Neural progenitor cell (in vitro differentiated cells): ENCODE measurements around the gene PIK3C2B. TPM values are rescaled to one million over a fixed set of nuclear protein-coding genes. Genes with fewer than 3 reads are reported as not detected.

Source experiments
- DNase-seq: peaks from one replicate; pipeline ENCODE4 v3.0.0-alpha.2; 2016; ENCODE audit warnings: low spot score
- H2AFZ ChIP-seq: fragments of 200-600 bp; sonication (generic); replicated peaks from 2 replicates; pipeline ENCODE4 v1.6.1; 2016; ENCODE audit warnings: antibody characterized with exemption
- H3F3A ChIP-seq: fragments of 200-600 bp; sonication (generic); 2 replicates; pipeline ENCODE4 v1.6.1; 2016; ENCODE audit warnings: antibody characterized with exemption, low read depth
- H3K27ac ChIP-seq: fragments of 200-600 bp; sonication (generic); 2 replicates; pipeline ENCODE4 v1.5.1; 2016; ENCODE audit warnings: mild to moderate bottlenecking
- H3K27me3 ChIP-seq: fragments of 200-600 bp; sonication (generic); 2 replicates; pipeline ENCODE4 v1.6.1; 2016; ENCODE audit warnings: mild to moderate bottlenecking, moderate library complexity
- H3K36me3 ChIP-seq: fragments of 200-600 bp; sonication (generic); 2 replicates; pipeline ENCODE4 v1.5.1; 2016
- H3K4me1 ChIP-seq: fragments of 200-600 bp; sonication (generic); 2 replicates; pipeline ENCODE4 v1.6.1; 2016; ENCODE audit warnings: mixed run types
- H3K4me2 ChIP-seq: fragments of 200-600 bp; sonication (generic); 2 replicates; pipeline ENCODE4 v1.6.1; 2016
- H3K4me3 ChIP-seq: fragments of 200-600 bp; sonication (generic); 2 replicates; pipeline ENCODE4 v1.5.1; 2016
- H3K79me2 ChIP-seq: fragments of 200-600 bp; sonication (generic); 2 replicates; pipeline ENCODE4 v1.6.1; 2016; ENCODE audit warnings: low read depth
- H3K9ac ChIP-seq: fragments of 200-600 bp; sonication (generic); 2 replicates; pipeline ENCODE4 v1.6.1; 2016
- H3K9me3 ChIP-seq: fragments of 200-600 bp; sonication (generic); 2 replicates; pipeline ENCODE4 v1.5.1; 2016; ENCODE audit warnings: low read depth
- H4K20me1 ChIP-seq: fragments of 200-600 bp; sonication (generic); 2 replicates; pipeline ENCODE4 v1.6.1; 2016; ENCODE audit warnings: low read depth
- H3K27ac Mint-ChIP-seq: 3 replicates; pipeline ENCODE4 v1.8.0; 2021; ENCODE audit warnings: mixed read lengths
- H3K27me3 Mint-ChIP-seq: 2 replicates; pipeline ENCODE4 v1.8.0; 2022; ENCODE audit warnings: low read depth, mild to moderate bottlenecking, inconsistent platforms, moderate library complexity, mixed read lengths; ENCODE audit not compliant: insufficient read depth
- H3K36me3 Mint-ChIP-seq: 3 replicates; pipeline ENCODE4 v1.8.0; 2021; ENCODE audit warnings: mixed read lengths
- H3K4me1 Mint-ChIP-seq: 3 replicates; pipeline ENCODE4 v1.8.0; 2021; ENCODE audit warnings: mixed read lengths
- H3K4me3 Mint-ChIP-seq: 3 replicates; pipeline ENCODE4 v1.8.0; 2021; ENCODE audit warnings: mild to moderate bottlenecking, moderate library complexity, mixed read lengths
- H3K9me3 Mint-ChIP-seq: 3 replicates; pipeline ENCODE4 v1.8.0; 2020; ENCODE audit warnings: mixed read lengths
- EZH2 ChIP-seq: fragments of 200-600 bp; sonication (generic); IDR thresholded peaks from 2 replicates; pipeline ENCODE4 v1.6.1; 2017; ENCODE audit warnings: antibody characterized with exemption, mild to moderate bottlenecking, moderate library complexity
- EZH2phosphoT487 ChIP-seq: fragments of 200-600 bp; sonication (generic); IDR thresholded peaks from 2 replicates; pipeline ENCODE4 v1.6.1; 2017; ENCODE audit warnings: antibody characterized with exemption
- total RNA-seq: library from RNA; depleted of rRNA; stranded (reverse); fragments of >200 nt; gene quantifications from 2 replicates; pipeline ENCODE4 v1.2.3, GENCODE V29; 2015; ENCODE audit warnings: low replicate concordance
- TF ChIP-seq, protein P1 (sequence below): fragments of 200-600 bp; sonication (generic); IDR thresholded peaks from 2 replicates; pipeline ENCODE4 v1.5.1; 2017; ENCODE audit warnings: antibody characterized with exemption, mild to moderate bottlenecking

The PIK3C2B gene
- total RNA-seq, 1 donor from 2014 or later: 20.7 TPM

DNA sequence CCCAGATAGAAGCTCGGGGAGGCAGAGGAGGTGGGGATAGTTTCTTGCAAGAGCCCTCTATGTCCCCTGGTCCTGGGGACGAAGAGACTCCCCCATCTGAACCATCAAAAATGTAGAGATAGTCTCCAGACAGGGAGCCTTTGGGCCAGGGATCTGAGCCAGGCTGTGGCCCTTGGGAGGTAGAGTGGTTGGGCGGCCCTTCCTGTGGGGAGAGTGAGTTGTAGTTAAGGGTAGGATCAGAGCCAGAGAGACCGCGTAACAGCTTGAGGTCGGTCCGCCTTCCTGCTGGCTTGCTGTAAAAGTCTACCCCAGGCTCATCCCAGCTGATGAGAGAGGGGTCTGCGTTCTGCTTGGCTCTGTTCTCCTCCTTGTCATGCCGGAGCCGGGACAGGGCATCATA lies 25.3 kb downstream of the PIK3C2B start:
- H3K27me3 Mint-ChIP-seq: peaks cover 4% of the 10 kb centered on the region
- Histone ChIP-seq H3K4me1 (no peaks in the 10 kb centered on the region), H3K9ac (no peak overlapping the region), H3K27me3 (no peaks in the 10 kb centered on the region), H4K20me1 (peaks cover 21% of the 10 kb centered on the region), H2AFZ (no peak overlapping the region), H3K4me3 (no peak overlapping the region), H3F3A (no peaks in the 10 kb centered on the region), H3K4me2 (no peak overlapping the region), H3K36me3 (no peaks in the 10 kb centered on the region), H3K79me2 (peaks cover 17% of the 10 kb centered on the region), H3K27ac (no peak overlapping the region), H3K9me3 (no peaks in the 10 kb centered on the region)
- peaks cover 7% of the 10 kb centered on the region for H3K9me3 Mint-ChIP-seq
- no peak for DNase-seq
- peaks cover 48% of the 10 kb centered on the region for H3K36me3 Mint-ChIP-seq
- peaks cover 29% of the 10 kb centered on the region for H3K4me1 Mint-ChIP-seq
- H3K4me3 Mint-ChIP-seq: no peak overlapping the region
- peak overlapping the region; percentile 74 for H3K27ac Mint-ChIP-seq
- no peak for TF ChIP-seq EZH2
- TF ChIP-seq, protein P1, sequence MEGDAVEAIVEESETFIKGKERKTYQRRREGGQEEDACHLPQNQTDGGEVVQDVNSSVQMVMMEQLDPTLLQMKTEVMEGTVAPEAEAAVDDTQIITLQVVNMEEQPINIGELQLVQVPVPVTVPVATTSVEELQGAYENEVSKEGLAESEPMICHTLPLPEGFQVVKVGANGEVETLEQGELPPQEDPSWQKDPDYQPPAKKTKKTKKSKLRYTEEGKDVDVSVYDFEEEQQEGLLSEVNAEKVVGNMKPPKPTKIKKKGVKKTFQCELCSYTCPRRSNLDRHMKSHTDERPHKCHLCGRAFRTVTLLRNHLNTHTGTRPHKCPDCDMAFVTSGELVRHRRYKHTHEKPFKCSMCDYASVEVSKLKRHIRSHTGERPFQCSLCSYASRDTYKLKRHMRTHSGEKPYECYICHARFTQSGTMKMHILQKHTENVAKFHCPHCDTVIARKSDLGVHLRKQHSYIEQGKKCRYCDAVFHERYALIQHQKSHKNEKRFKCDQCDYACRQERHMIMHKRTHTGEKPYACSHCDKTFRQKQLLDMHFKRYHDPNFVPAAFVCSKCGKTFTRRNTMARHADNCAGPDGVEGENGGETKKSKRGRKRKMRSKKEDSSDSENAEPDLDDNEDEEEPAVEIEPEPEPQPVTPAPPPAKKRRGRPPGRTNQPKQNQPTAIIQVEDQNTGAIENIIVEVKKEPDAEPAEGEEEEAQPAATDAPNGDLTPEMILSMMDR: no peak

DNA sequence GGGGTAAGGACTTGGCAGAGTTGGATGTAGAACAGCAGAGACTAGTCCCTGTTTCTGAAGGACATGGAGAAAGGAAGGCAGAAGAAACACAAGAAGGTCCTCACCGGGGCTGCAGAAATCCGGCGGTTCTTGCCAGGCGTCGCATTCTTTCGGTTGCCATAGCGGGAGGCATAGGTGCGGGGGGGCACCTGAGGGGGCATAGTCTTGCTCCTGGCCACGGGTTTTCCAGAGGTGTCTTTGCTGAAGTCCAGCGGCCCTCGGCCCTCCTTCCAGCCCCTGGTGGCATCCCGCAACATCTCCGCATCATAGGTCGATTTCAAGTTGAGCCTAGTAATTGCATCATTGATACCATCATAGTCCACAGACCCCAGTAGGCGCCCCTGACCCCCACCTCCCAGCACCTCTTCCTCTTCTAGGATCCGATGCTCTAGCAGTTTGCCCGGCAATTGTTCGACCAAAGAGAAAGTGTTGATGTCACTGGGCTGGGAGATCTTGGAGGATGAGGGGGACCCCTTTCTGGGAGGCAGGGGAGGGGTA lies 25.8 kb downstream of the PIK3C2B start:
- no peak overlapping the region for H3K4me3 Mint-ChIP-seq
- no peak overlapping the region for H3K27ac Mint-ChIP-seq
- Histone ChIP-seq H3K27ac (no peak overlapping the region), H2AFZ (no peak overlapping the region), H3K36me3 (no peaks in the 10 kb centered on the region), H3K4me3 (no peak overlapping the region), H4K20me1 (peaks cover 21% of the 10 kb centered on the region), H3K79me2 (peaks cover 14% of the 10 kb centered on the region), H3K4me2 (no peak overlapping the region), H3F3A (no peaks in the 10 kb centered on the region), H3K4me1 (no peaks in the 10 kb centered on the region), H3K9ac (no peak overlapping the region), H3K9me3 (no peaks in the 10 kb centered on the region), H3K27me3 (no peaks in the 10 kb centered on the region)
- H3K9me3 Mint-ChIP-seq: peaks cover 7% of the 10 kb centered on the region
- TF ChIP-seq EZH2phosphoT487: no peak
- H3K36me3 Mint-ChIP-seq: peaks cover 50% of the 10 kb centered on the region
- H3K4me1 Mint-ChIP-seq: peaks cover 27% of the 10 kb centered on the region
- H3K27me3 Mint-ChIP-seq: peaks cover 5% of the 10 kb centered on the region
- no peak for DNase-seq

DNA sequence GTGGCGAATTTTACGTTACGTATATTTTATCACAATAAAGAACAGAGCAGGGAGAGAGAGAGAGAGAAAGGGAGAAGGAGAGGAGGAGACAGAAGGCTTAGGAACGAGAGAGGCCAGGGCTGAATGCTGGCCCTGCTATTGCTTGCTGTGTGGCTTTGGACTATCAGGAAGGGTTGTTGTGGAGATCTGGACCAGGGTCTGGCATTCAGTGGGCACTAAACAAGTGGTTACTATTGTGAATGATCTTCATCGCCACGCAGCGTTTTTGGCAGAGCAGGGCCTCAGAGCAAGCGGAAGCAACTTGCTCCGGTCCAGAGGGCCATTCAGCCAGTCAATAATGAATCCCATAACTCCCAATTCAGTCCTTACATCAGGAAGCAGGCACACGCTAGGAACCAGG lies 26.4 kb downstream of the PIK3C2B start:
- H3K36me3 ChIP-seq: no peaks in the 10 kb centered on the region
- Mint-ChIP-seq H3K36me3 (peaks cover 52% of the 10 kb centered on the region), H3K9me3 (peaks cover 7% of the 10 kb centered on the region), H3K27me3 (peaks cover 6% of the 10 kb centered on the region), H3K4me3 (no peak overlapping the region), H3K27ac (no peak overlapping the region), H3K4me1 (peaks cover 22% of the 10 kb centered on the region)
- no peaks in the 10 kb centered on the region for H3K27me3 ChIP-seq
- H3K9me3 ChIP-seq: no peaks in the 10 kb centered on the region
- no peak for DNase-seq
- no peak overlapping the region for H3K27ac ChIP-seq
- H3K9ac ChIP-seq: no peak overlapping the region
- H3K4me3 ChIP-seq: no peak overlapping the region
- no peaks in the 10 kb centered on the region for H3F3A ChIP-seq
- H4K20me1 ChIP-seq: peaks cover 21% of the 10 kb centered on the region
- H3K79me2 ChIP-seq: peaks cover 13% of the 10 kb centered on the region
- no peaks in the 10 kb centered on the region for H3K4me1 ChIP-seq
- H2AFZ ChIP-seq: no peak overlapping the region
- TF ChIP-seq EZH2phosphoT487 (no peak), EZH2 (no peak)
- TF ChIP-seq, protein P1: no peak
- no peak overlapping the region for H3K4me2 ChIP-seq

DNA sequence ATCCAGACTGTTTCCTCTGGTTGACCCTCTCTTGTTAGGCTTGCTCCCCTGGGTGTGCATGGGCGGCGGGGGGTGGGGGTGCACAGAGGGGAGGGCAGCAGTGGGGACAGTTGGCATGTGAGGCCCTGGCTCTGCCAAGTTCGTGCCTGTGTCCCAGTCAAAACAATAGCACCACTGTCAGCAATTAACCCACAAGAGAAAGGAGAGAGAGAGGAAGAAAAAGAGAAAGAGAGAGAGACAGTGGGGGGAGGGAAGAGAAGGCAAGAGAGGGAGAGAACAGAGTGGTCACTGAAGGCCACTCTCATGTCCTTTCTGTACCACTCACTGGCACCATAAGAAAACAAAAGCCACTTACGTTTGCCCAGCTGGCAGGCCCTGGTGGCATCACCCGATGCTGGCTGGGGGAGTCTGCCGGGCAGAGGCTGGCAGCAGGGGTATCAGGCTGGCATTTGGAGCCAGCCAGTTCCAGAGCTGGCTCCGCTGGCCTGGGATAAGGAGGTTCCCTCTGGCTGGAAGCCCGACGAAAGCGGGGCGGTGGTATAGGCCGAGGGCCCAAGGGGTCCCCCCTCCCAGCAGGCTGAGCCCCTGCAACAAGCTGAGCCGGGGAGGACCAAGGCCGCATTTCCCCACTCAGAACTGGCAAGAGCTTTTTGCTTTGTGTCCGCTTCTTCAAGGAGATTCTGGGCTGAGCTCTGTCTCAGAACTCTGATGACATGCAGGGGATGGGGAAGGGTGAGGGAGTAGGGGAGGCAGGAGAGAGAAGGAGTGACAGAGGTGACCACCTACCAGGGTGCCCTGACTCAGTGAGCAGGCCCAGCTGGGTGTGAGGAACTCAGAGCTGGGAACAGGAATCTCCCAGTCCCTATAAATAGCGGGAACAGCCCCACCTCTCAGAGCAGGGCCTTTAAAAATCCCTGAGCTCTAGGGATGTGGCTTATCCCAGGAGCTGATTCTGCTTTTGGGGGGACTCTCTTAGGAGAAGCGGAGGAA lies 27.9 kb downstream of the PIK3C2B start:
- no peaks in the 10 kb centered on the region for H3K27me3 ChIP-seq
- no peaks in the 10 kb centered on the region for H3K4me1 ChIP-seq
- DNase-seq: no peak
- H3K4me3 ChIP-seq: no peak overlapping the region
- Mint-ChIP-seq H3K27ac (no peak overlapping the region), H3K36me3 (peaks cover 51% of the 10 kb centered on the region), H3K9me3 (peaks cover 4% of the 10 kb centered on the region), H3K4me1 (peaks cover 22% of the 10 kb centered on the region), H3K4me3 (no peak overlapping the region), H3K27me3 (peaks cover 6% of the 10 kb centered on the region)
- H3K9me3 ChIP-seq: no peaks in the 10 kb centered on the region
- no peak overlapping the region for H3K27ac ChIP-seq
- H3K9ac ChIP-seq: no peak overlapping the region
- TF ChIP-seq EZH2: no peak
- TF ChIP-seq, protein P1: no peak
- no peaks in the 10 kb centered on the region for H3K36me3 ChIP-seq
- H4K20me1 ChIP-seq: peaks cover 21% of the 10 kb centered on the region
- H3F3A ChIP-seq: no peaks in the 10 kb centered on the region
- H3K79me2 ChIP-seq: peaks cover 6% of the 10 kb centered on the region
- no peak overlapping the region for H2AFZ ChIP-seq
- H3K4me2 ChIP-seq: no peak overlapping the region
